ENCODE measurements around the gene SNPH. TPM values are rescaled to one million over a fixed set of nuclear protein-coding genes. Genes with fewer than 3 reads are reported as not detected.

The SNPH gene
- total RNA-seq, 1 donor = 1.3 TPM

DNA sequence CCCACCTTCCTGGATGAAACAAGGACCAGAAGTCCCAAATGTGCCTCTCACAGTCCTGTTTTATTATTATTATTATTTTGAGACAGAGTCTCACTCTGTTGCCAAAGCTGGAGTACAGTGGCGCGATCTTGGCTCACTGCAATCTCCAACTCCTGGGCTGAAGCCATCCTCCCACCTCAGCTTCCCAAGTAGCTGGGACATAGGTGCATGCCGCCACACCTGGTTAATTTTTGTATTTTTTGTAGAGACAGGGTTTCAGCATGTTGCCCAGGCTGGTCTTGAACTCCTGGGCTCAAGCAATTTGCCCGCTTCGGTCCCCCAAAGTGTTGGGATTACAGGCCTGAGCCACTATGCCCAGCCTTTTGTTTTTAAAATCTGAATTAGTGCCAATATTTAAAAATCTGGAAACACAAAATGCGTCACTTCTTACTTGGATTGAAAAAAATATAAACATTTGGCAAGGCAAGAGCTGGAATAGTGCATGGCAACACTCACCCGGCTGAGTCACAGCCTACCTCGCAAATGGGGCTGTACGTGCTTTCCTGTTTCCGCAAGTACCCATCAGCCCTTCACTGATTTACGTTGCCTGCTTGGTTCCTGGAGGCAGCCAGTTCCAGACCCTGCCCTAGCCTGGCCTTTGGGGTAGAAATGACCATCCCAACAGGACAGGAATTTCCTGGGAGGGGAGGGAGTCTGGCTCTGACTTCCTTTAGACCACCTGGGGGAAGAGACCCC, 56.6 kb downstream of the SNPH start:
- DNase-seq (ENCODE audit: low read depth in 2 of 3, low spot score in 2 of 3) = peak in 2 of 3 donors; percentile 80 to 81

GRCh38 chr20:1323256-1323655, 57.2 kb downstream of the SNPH start:
- DNase-seq (ENCODE audit: low read depth in 2 of 3, low spot score in 2 of 3) = no peak

- DNase-seq (ENCODE audit: low read depth in 2 of 3, low spot score in 2 of 3) = no peak
Measured at GRCh38 chr20:1323830-1324597, 57.9 kb downstream of the SNPH start.

DNA sequence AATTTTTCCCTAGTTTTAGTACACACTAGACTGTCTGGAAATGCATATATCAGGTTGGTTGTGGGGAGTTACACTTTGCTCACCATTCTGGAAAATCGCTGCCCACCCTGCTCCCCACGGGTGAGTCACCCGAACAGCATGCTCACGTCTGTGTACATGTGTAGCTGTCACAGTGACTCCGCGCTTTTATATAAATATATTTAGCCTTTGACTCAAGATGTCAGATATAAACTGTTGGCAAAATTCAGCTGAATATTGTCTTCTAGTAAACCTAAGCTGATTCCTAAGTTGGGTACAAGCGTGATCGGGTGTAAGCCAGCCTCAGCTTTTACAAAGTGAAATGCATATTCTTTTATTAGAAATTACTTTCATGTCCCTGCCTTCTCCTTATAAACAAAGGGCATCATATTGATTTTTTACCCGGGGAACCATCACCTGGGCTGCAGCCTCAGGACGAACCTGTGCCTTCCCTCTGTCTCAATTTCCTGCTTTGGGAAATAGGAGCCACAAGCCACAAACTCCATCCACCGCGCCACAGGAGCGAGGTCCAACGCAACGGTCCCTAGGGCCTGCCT, 58.6 kb downstream of the SNPH start:
- DNase-seq (ENCODE audit: low read depth in 2 of 3, low spot score in 2 of 3) = peak in 2 of 3 donors; percentile 69 to 80

GRCh38 chr20:1325173-1326030, 59.3 kb downstream of the SNPH start:
- DNase-seq (ENCODE audit: low read depth in 2 of 3, low spot score in 2 of 3) = peak; percentile 95 to 98 (median 97)

DNA sequence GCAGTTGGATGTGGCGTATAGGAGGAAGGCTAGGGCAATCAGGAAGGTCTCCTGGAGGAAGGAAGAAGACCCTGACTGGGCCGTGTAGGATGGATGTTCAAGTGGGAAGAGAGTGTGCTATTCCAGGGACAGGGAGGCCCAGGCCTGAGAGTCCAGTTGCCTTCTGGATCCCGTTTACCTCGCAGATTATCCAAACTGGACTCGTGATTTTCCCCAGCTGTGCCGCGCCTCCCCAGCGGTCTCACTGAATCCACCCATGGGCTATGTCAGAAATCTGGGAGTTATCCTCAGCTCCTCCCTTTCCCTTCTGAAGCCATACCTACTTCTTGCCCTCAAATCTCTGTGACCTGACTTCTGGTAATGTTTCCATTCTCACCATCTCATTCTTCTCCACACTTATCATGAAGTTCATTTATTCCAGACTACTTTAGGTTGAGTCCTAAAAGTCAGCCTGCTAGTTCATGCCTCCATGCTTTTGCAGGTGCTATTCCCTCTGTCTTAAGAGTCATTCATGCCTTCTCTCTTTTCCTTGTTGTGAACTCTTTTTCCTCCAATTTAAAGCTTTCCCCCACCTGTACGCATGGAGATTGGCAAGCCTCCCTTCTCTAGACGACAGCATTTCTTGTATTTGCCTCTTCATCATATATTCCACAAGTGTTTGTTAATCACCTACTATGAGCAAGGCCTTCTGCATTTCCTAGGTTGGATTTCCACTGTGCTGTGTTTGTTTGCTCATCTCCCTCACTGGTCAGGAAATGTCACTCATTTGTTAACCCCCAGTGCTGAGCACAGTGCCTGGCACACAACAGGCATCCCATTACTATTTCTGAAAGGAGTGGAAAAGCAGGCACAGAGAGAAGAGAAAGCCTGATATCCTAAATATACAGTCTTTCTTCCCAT, 60.2 kb downstream of the SNPH start:
- DNase-seq (ENCODE audit: low read depth in 2 of 3, low spot score in 2 of 3) = no peak

DNA sequence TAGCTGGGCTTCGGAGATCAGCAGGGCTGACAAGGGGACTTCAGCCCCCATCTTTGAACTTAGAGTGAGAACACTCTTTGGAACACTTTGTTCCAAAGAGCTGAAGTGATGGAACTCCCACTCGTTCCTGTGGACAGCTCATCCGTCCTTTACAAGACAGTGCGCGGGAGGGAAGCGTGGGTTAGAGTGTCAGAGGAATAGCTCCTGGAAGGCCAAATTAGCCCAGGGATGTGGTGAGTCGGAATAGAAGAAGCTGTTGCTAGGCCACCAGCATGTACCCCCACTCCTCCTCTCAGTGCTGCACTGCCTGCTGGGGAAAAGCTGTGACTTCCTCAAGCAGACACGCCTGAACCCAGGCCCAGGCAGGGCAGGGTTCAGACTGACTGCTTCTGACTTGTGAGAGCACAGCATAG, 61.2 kb downstream of the SNPH start:
- no peak for DNase-seq (ENCODE audit: low read depth in 2 of 3, low spot score in 2 of 3)

DNA sequence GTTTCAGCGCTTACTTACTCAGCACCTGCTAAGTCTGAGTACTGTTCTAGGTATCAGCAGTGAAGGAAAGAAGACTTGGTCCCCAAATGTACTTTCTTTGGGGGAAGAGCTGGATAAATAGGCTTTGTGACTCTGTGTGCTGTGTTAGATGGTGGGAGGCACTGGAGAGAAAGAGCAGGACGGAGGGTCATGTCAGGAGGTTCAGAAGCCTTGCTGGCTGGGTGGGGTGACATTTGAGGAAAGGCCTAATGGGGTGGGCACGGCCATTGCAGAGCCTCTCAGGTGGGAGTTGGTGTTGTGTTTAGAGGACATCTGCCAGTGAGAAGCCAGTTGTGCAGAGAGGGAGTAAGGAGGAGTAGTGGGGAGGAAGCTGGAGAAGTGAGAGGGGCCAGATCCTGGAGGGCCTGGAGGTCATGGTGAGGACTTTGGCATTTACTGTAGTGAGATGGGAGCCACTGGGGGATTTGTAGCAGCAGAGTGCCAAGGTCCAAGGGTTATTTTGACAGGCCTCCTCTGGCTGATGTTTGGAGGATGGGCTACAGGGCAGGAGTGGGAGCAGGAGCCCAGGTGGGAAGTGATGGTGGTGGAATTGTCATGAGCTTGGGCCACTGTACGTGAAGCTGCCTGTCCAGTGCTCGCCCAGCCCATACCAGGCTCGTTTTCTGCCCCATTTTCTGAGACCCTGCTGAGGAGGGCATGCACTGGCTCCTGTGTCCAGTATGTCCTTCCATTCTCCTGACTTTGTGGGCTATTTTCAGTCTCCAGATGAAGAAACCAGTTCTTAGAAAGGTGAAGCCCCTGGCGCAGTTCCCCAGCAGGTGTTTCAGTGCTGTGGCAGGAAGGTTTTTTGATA, 62.0 kb downstream of the SNPH start:
- DNase-seq (ENCODE audit: low read depth in 2 of 3, low spot score in 2 of 3) = no peak

GRCh38 chr20:1328680-1329330, 62.7 kb downstream of the SNPH start, which contains the start of gene SDCBP2:
Gene SDCBP2, minus strand, starts transcription at chr20:1329139. Its CDS starts 8,723 bp downstream, at chr20:1320416.
- DNase-seq (ENCODE audit: low read depth in 2 of 3, low spot score in 2 of 3) = no peak

DNA sequence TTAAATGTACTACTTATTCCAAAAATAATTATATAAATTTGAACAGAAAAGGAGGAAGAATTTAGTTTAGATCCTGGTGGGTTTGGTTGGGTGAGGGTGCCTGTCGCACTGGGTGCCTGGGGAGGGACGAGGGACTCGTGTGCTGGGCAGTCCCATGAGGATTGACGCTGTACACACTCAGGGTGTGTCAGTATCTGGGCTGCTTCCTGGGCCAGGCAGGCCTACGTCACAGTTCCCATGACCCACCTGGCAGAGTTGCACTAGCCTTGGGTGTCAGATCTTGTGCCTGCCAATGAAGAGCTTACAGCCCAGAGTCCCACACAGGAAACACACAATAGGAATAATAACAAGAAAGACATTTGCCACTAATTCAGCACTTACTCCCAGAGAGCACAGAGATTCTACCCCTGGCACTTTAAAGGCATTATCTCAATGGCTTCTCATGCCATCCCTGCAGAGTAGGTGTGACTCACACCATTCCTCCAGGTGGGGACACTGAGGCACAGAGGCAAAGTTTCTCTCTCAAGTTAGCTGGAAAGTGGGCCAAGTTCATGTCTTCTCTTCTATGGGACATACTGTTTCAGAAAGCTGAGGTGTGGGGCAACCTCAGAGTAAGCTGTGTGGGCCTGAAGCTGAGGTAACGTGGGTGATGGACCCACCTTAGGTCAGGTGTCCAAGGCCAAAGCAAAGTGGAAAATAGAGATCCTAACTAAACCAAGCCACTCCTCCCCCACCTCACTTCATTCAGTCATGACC, 64.2 kb downstream of the SNPH start:
- no peak for DNase-seq (ENCODE audit: low read depth in 2 of 3, low spot score in 2 of 3)

- no peak for DNase-seq (ENCODE audit: low read depth in 2 of 3, low spot score in 2 of 3)
Measured at GRCh38 chr20:1331101-1331500, 65.0 kb downstream of the SNPH start.

- DNase-seq (ENCODE audit: low read depth in 2 of 3, low spot score in 2 of 3) = no peak
Measured at GRCh38 chr20:1331801-1332453, 65.8 kb downstream of the SNPH start.

GRCh38 chr20:1332749-1333300, 66.7 kb downstream of the SNPH start:
- DNase-seq (ENCODE audit: low read depth in 2 of 3, low spot score in 2 of 3) = no peak

DNA sequence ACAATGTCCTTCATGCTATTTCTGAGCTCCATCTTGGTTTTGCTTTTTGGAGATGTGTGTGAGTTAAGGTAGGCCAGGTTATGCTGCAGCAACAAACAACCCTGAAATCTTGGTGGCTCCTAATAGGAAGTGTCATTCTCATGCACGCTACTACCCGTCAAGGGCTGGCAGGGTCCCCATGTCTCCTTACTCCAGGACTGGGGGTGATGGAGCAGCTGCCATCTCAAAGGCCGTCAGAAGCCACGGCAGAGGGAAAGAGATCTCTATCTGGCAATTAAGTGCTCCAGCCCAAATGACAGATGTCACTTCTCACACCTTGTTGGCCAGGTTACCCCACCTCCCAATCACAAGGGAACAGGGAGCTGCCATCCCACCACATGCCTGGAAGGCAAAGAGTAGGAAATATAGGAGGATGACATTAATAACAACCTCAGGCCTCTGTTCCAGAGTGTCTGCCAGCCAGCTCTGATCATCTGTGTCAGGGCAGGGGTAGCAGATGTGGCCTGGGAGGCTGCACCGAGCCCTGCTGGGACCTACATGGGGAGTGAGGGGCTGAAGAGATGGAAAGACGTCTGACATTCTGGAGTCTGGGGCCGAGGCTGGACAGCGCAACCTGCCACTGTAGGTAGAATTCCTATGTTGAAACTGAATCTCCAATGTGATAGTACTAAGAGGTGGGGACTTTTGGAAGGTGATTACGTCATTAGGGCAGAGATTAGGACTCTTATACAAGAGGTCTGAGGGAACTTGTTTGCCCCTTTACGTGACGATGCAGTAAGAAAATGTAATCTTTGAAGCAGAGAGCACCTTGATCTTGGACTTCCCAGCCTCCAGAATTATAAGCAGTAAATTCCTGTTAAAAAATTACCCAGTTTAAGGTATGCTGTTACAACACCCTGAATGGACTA, 67.6 kb downstream of the SNPH start:
- no peak for DNase-seq (ENCODE audit: low read depth in 2 of 3, low spot score in 2 of 3)

- no peak for DNase-seq (ENCODE audit: low read depth in 2 of 3, low spot score in 2 of 3)
Measured at GRCh38 chr20:1334370-1334731, 68.3 kb downstream of the SNPH start.

DNA sequence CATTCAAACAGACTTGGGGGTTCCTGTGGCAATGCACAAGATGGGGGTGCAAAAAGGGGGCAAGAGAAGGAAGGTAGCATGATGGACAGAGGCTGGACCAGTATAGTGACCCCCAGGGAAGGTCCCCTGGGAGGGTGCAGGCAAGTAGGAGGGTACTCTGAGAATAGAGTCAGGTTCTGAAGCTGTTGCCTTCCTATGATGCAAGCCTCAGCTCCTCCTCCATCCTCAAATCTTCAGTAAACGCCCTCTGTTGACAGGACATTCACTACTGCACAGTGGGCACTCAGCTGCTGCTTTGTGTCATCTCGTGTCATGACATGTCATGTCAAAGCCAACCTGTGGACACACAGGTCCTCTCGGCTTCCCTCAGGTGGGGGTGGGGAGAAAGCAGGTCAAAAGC, 68.7 kb downstream of the SNPH start:
- no peak for DNase-seq (ENCODE audit: low read depth in 2 of 3, low spot score in 2 of 3)
